ENCODE results near the gene CCL21.

CCL21 gene

DNA sequence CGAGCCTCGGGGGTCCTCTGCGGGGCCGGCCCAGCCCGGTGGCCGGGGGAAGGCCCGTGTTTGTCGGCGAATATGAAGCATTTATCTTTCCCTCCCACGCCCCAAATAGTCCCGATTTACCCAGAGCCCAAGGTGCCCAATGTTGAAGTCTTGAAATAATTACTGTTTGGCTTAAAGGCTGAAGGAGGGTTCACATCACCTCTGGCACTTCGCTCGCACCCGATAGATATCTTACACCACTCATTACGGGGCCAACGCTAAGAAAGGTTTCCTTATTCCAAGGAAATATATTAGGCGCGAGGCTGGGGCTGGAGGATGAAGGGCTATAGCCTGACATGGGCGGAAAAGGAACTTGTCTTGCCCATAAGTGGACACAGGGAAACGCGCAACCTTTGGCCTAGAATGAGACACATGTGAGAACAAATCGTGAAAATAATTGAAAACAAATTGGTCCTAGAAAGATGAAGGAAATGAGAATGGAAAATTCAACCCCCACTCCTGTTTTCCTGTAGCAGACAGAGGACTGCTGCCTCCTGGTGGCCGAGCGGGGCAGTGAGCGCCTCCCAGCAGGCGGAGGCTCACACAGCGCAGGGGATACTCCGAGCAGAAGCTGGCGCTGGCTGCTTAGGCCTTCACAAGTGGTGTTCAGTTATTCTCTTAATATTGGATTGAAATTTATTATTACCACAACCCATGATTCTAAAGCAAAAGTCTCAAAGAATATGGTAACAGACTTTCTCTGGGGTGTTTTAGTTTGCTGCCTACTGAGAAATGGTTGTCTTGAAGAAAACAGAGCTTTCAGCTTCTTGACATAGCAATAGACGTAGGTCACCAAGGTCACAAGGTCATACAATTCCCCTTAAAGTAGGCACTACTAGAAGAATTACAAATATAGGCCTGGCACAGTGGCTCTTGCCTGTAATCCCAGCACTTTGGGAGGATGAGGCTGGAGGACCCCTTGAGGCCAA is 7.9 kb downstream of the CCL21 start:
- TF ChIP-seq, protein P1, sequence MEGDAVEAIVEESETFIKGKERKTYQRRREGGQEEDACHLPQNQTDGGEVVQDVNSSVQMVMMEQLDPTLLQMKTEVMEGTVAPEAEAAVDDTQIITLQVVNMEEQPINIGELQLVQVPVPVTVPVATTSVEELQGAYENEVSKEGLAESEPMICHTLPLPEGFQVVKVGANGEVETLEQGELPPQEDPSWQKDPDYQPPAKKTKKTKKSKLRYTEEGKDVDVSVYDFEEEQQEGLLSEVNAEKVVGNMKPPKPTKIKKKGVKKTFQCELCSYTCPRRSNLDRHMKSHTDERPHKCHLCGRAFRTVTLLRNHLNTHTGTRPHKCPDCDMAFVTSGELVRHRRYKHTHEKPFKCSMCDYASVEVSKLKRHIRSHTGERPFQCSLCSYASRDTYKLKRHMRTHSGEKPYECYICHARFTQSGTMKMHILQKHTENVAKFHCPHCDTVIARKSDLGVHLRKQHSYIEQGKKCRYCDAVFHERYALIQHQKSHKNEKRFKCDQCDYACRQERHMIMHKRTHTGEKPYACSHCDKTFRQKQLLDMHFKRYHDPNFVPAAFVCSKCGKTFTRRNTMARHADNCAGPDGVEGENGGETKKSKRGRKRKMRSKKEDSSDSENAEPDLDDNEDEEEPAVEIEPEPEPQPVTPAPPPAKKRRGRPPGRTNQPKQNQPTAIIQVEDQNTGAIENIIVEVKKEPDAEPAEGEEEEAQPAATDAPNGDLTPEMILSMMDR (conservative IDR thresholded peaks at IDR 0.05): peak; percentile 96
- no peak for TF ChIP-seq ZFX (IDR thresholded peaks at IDR 0.05)
- peak overlapping the region; percentile 38 for H3K27ac ChIP-seq

DNA sequence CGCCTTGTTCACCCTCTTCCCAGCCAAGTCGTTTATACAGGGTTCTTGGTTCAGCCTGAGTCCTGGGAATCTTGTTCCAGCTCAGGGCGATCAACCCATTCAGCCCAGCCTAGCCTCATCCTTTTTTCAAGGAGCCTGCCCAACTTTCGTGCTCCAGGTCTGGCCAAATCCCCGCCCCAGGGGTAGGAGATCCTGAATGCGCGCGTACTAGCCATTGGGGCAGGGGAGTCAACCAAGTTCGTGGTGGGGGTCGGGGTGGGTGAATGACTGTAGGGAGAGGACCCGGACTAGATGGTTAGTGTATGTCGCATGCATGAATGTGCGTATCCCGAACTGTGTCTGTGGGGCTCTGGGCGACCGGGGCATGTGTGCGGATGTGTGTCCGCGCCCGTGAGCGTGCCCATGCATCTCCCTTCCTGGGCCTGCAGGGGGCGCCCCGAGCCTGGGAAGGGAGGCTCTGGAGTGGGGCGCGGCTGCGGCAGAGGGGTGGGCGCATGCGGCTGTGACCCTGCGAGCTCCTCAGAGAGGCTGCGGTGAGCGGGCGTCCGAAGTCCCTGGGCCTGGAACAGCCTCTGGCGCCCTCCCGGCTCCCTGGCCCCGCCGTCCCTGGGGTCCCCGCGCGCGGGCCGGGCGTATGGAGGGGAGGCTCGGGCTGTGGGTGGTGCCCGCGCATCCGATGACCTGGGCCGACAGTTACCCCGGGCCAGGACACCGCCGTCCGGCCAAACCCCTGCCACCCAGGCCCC is 8.7 kb downstream of the CCL21 start:
- peak overlapping the region; percentile 38 for H3K27ac ChIP-seq
- TF ChIP-seq ZFX (IDR thresholded peaks at IDR 0.05): peak; percentile 24; the same call in 1 of the 2 replicates
- TF ChIP-seq, protein P1 (conservative IDR thresholded peaks at IDR 0.05): peak; percentile 78

DNA sequence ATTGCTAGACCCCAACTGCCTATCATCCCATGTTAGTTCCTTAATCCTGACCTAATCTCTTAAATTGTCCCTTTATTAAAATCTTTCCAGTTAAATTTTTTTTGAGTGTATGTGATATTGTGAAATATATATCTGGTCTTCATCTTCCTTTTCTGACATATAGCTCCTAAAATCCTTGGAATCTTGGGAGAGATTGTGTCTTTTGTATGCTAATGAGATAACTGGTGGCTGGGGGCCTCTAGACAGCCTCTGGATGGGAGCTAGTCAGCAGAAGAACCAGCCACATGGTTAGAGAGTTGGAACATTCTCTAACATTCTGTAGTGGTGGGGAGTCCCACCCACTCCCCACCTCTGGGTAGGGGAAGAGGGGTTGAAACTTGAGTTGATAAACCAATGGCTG is 15.1 kb downstream of the CCL21 start:
- H3K27ac ChIP-seq: no peak overlapping the region
- TF ChIP-seq, protein P1 (conservative IDR thresholded peaks at IDR 0.05): no peak
- no peak for TF ChIP-seq ZFX (IDR thresholded peaks at IDR 0.05)

DNA sequence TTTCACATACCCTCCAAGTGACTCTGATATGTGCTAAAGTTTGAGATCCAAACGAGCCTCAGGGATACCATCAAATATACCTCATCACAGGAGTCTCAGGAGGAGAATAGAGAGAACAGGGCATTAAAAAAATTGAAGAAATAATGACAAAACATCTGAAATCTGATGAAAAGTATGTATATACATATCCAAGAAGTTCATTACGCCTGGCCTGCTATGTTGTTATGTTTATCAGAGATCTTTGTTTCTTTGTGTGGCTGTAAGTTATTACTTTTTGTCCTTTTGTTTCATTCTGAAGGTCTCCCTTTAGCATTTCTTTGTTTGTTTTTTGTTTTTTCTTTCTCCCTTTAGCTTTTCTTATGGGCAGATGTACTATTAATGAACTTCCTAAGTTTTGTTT is 16.4 kb downstream of the CCL21 start:
- TF ChIP-seq ZFX (IDR thresholded peaks at IDR 0.05): no peak
- TF ChIP-seq, protein P1 (conservative IDR thresholded peaks at IDR 0.05): no peak
- H3K27ac ChIP-seq: no peak overlapping the region

DNA sequence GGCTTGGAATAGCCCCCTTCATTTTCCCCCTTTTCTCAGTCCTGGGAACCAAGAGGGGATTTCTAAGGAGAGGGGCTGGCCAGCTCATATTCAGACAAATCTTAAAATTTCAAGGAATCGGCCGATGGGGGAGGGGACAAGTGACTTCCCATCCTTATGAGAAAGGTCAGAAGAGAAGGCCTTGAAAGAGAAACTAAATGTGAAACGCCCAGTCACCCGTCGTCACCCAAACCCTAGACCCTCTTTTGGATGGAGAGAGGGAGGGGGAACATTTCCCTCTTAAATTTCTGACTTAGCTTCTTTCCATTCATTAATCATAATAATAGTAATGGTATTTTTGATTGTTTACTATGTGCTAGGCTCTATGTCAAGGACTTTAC is 18.0 kb downstream of the CCL21 start:
- H3K27ac ChIP-seq: no peak overlapping the region
- TF ChIP-seq, protein P1 (conservative IDR thresholded peaks at IDR 0.05): no peak
- no peak for TF ChIP-seq ZFX (IDR thresholded peaks at IDR 0.05)

DNA sequence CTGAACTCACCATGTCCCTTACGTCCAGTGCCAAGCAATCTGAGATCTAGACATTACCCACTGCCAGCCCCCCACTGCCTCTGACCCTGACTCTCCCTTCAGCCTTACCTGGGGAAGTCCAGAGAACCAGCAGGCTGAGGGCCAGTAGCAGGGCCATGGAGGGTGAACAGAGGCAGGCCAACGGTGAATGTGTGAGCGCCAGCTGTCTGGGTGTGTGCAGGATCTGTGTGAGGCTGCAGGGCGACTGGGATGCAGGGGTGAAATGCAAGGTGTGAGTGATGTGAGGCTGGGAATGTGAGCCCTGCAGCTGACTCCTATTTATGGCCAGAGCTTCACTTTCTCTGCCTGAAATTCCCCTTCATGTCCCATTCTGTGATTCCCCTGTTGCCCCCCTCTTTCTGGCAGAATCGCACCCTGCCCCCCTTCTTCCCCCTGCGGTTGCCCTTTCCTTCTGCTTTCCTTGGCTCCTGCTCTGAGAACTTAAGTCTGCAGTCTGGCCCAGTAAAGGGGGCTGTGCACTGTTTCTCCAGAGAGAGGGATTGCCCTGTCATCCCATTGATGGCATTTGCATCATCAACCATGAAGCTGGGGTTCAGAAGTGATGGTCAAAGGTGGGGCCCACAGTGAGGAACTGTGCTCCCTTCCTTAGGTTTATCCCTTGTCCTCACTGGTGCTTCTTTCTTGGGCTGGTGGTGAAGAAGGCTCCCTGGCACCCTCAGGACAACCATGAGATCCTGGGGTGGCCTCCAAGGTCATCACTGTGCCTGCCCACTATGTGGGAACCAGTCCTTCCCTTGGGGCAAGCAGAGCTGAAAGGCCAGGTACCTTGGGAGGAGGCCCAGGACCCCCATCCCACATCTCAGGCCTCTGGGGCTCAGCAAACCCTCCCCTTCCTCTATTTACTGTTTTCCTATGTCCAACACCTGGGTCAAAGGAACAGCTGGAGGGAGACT is 18.7 kb downstream of the CCL21 start, which contains the start of gene CCL19:
Gene CCL19, minus strand, starts transcription at position 294 of the 953 bp plus-strand sequence. Its CDS starts 137 bp downstream, at position 157.
- no peak for TF ChIP-seq ZFX (IDR thresholded peaks at IDR 0.05)
- TF ChIP-seq, protein P1 (conservative IDR thresholded peaks at IDR 0.05): no peak
- no peak within 1 kb of the TSS for H3K27ac ChIP-seq
